HAP-1 (cell line): Measurements from ENCODE around the gene LRFN3.
"Not testable (repeated sequence)": the region's sequence is repeated elsewhere in the genome, so short reads cannot be mapped to it uniquely, and the experiment has no call there.

ENCODE experiments used
- DNase-seq, 2 experiments: peaks; one replicate each; pipeline ENCODE4 v3.0.0-alpha.2; 2016 to 2020; ENCODE audit warnings: low spot score in 2 of 2
- H3K27me3 ChIP-seq: fragments of 250-450 bp; sonication (Bioruptor Pico); 2 replicates; pipeline ENCODE4 v1.5.1; 2020; ENCODE audit warnings: low read depth, mild to moderate bottlenecking, moderate library complexity
- H3K36me3 ChIP-seq: fragments of 250-450 bp; sonication (Bioruptor Pico); replicated peaks from 2 replicates; pipeline ENCODE4 v1.5.1; 2020; ENCODE audit warnings: mild to moderate bottlenecking
- H3K4me1 ChIP-seq: fragments of 250-450 bp; sonication (Bioruptor Pico); 2 replicates; pipeline ENCODE4 v1.5.1; 2020; ENCODE audit warnings: mild to moderate bottlenecking
- H3K4me3 ChIP-seq: fragments of 250-450 bp; sonication (Bioruptor Pico); 2 replicates; pipeline ENCODE4 v1.5.1; 2020; ENCODE audit warnings: mild to moderate bottlenecking, moderate library complexity
- H3K9me3 ChIP-seq: fragments of 250-450 bp; sonication (Bioruptor Pico); 2 replicates; pipeline ENCODE4 v1.5.1; 2020; ENCODE audit warnings: mild to moderate bottlenecking, moderate library complexity
- in situ Hi-C: fragments of 300-500 bp; cut with MboI; formaldehyde crosslinking; loops from 3 replicates; pipeline ENCODE4 v1.14.3; 2020; ENCODE audit warnings: low sequenced_read_pairs, inconsistent platforms, mixed read lengths

Gene LRFN3

GRCh38 chr19:35901055-35901644 lies 35.0 kb upstream of the LRFN3 start:
- Histone ChIP-seq H3K4me1 (peaks cover 7% of the 10 kb centered on the region; the same call in 1 of the 2 replicates), H3K36me3 (peaks cover 14% of the 10 kb centered on the region), H3K27me3 (no peaks in the 10 kb centered on the region), H3K4me3 (peak overlapping the region; percentile 83), H3K9me3 (no peaks in the 10 kb centered on the region)
- DNase-seq = no peak
- in situ Hi-C loops = no loop called here

- no peak for DNase-seq
- Histone ChIP-seq H3K27me3 (no peaks in the 10 kb centered on the region), H3K4me3 (peak within 1 kb of the TSS; percentile 25), H3K9me3 (no peaks in the 10 kb centered on the region), H3K36me3 (peaks cover 9% of the 10 kb centered on the region; the same call in 1 of the 2 replicates), H3K4me1 (peaks cover 7% of the 10 kb centered on the region; the same call in 1 of the 2 replicates)
- in situ Hi-C loops = no loop called here
Observed at GRCh38 chr19:35901854-35902661, 34.1 kb upstream of the LRFN3 start, which contains the start of gene HCST. Gene HCST (plus strand): TSS chr19:35902529. CDS start chr19:35902594, 65 bp downstream.

- in situ Hi-C loops = no loop called here
- Histone ChIP-seq H3K4me3 (peak overlapping the region; percentile 25), H3K4me1 (peaks cover 7% of the 10 kb centered on the region; the same call in 1 of the 2 replicates), H3K36me3 (0 out of 2 replicates have a peak, but pooled peaks cover under 1% of the 10 kb centered on the region), H3K27me3 (no peaks in the 10 kb centered on the region), H3K9me3 (no peaks in the 10 kb centered on the region)
- no peak for DNase-seq
Observed at GRCh38 chr19:35902870-35903475, 33.2 kb upstream of the LRFN3 start.

GRCh38 chr19:35903550-35904179 lies 32.5 kb upstream of the LRFN3 start:
- in situ Hi-C loops = no loop called here
- H3K36me3 ChIP-seq = no peaks in the 10 kb centered on the region
- peaks cover 7% of the 10 kb centered on the region; the same call in 1 of the 2 replicates for H3K4me1 ChIP-seq
- H3K9me3 ChIP-seq = no peaks in the 10 kb centered on the region
- DNase-seq = peak; percentile 41 to 79
- no peaks in the 10 kb centered on the region for H3K27me3 ChIP-seq
- peak overlapping the region; percentile 25 for H3K4me3 ChIP-seq

- Histone ChIP-seq H3K9me3 (no peaks in the 10 kb centered on the region), H3K4me1 (peaks cover 7% of the 10 kb centered on the region; the same call in 1 of the 2 replicates), H3K4me3 (no peak overlapping the region), H3K27me3 (no peaks in the 10 kb centered on the region), H3K36me3 (no peaks in the 10 kb centered on the region)
- in situ Hi-C loops = no loop called here
- no peak for DNase-seq
Observed at GRCh38 chr19:35904311-35905068, 31.7 kb upstream of the LRFN3 start.

GRCh38 chr19:35905178-35905727 lies 30.9 kb upstream of the LRFN3 start:
- H3K36me3 ChIP-seq = no peaks in the 10 kb centered on the region
- H3K27me3 ChIP-seq = no peaks in the 10 kb centered on the region
- H3K4me1 ChIP-seq = peaks cover 7% of the 10 kb centered on the region; the same call in 1 of the 2 replicates
- in situ Hi-C loops = no loop called here
- no peak for DNase-seq
- H3K4me3 ChIP-seq = no peak overlapping the region
- no peaks in the 10 kb centered on the region for H3K9me3 ChIP-seq

- DNase-seq = no peak
- H3K9me3 ChIP-seq = no peaks in the 10 kb centered on the region
- no peaks in the 10 kb centered on the region for H3K36me3 ChIP-seq
- H3K4me3 ChIP-seq = no peak overlapping the region
- no peaks in the 10 kb centered on the region for H3K27me3 ChIP-seq
- in situ Hi-C loops = no loop called here
- peaks cover 4% of the 10 kb centered on the region; the same call in 1 of the 2 replicates for H3K4me1 ChIP-seq
Observed at GRCh38 chr19:35907377-35907745, 28.8 kb upstream of the LRFN3 start.

- DNase-seq = no peak
- Histone ChIP-seq H3K27me3 (no peaks in the 10 kb centered on the region), H3K4me1 (peaks cover 4% of the 10 kb centered on the region; the same call in 1 of the 2 replicates), H3K36me3 (no peaks in the 10 kb centered on the region), H3K4me3 (no peak within 1 kb of the TSS), H3K9me3 (no peaks in the 10 kb centered on the region)
- in situ Hi-C loops = no loop called here
Observed at GRCh38 chr19:35908010-35908441, 28.1 kb upstream of the LRFN3 start, which contains the start of gene TYROBP. Gene TYROBP (minus strand): TSS chr19:35908295. CDS start chr19:35908228, 67 bp downstream.

GRCh38 chr19:35908973-35909683 lies 27.0 kb upstream of the LRFN3 start:
- Histone ChIP-seq H3K27me3 (no peaks in the 10 kb centered on the region), H3K36me3 (no peaks in the 10 kb centered on the region), H3K4me1 (no peaks in the 10 kb centered on the region), H3K9me3 (no peaks in the 10 kb centered on the region), H3K4me3 (no peak overlapping the region)
- no peak for DNase-seq
- in situ Hi-C loops = no loop called here

- Histone ChIP-seq H3K4me3 (no peak overlapping the region), H3K4me1 (no peaks in the 10 kb centered on the region), H3K9me3 (no peaks in the 10 kb centered on the region), H3K27me3 (no peaks in the 10 kb centered on the region), H3K36me3 (no peaks in the 10 kb centered on the region)
- DNase-seq = no peak
- in situ Hi-C loops = no loop called here
Observed at GRCh38 chr19:35909684-35910035, 26.5 kb upstream of the LRFN3 start.

GRCh38 chr19:35910355-35910754 lies 25.8 kb upstream of the LRFN3 start:
- H3K27me3 ChIP-seq, H3K4me3 ChIP-seq, DNase-seq, H3K4me1 ChIP-seq, in situ Hi-C loops, H3K36me3 ChIP-seq, H3K9me3 ChIP-seq: not testable (repeated sequence)

- Histone ChIP-seq H3K27me3 (no peaks in the 10 kb centered on the region), H3K9me3 (no peaks in the 10 kb centered on the region), H3K36me3 (no peaks in the 10 kb centered on the region), H3K4me3 (no peak overlapping the region), H3K4me1 (no peaks in the 10 kb centered on the region)
- no peak for DNase-seq
- in situ Hi-C loops = no loop called here
Observed at GRCh38 chr19:35911173-35911572, 25.0 kb upstream of the LRFN3 start.
